Activated naive CD4-positive, alpha-beta T cell treated with anti-CD3 and anti-CD28 coated beads, Interleukin-2, amount 10 ng/mL, durations not matched to agents 7 days and 5 days (primary cell): ENCODE measurements around the gene BEST2.
A peak's percentile ranks its signal among the peaks of the same experiment; 100 is the strongest.
"Not testable (repeated sequence)": the region's sequence is repeated elsewhere in the genome, so short reads cannot be mapped to it uniquely, and the experiment has no call there.

ENCODE experiments used
- CTCF ChIA-PET: fragments of 350-600 bp; sonication (Branson Sonifier 250); formaldehyde crosslinking; loops from one replicate; lab custom pipeline; 2021; ENCODE audit warnings: antibody characterized with exemption; lab: Charles Lee
- DNase-seq: peaks from one replicate; pipeline ENCODE4 v3.0.0-alpha.2; 2020
- H3K27ac Mint-ChIP-seq: one replicate; pipeline ENCODE4 v1.8.0; 2021; ENCODE audit warnings: mild to moderate bottlenecking, moderate library complexity, mixed read lengths
- H3K27me3 Mint-ChIP-seq: one replicate; pipeline ENCODE4 v1.8.0; 2021; ENCODE audit warnings: mild to moderate bottlenecking, mixed read lengths
- H3K36me3 Mint-ChIP-seq: one replicate; pipeline ENCODE4 v1.8.0; 2021; ENCODE audit warnings: mixed read lengths
- H3K4me1 Mint-ChIP-seq: one replicate; pipeline ENCODE4 v1.8.0; 2021; ENCODE audit warnings: mixed read lengths
- H3K4me3 Mint-ChIP-seq: one replicate; pipeline ENCODE4 v1.8.0; 2021; ENCODE audit warnings: mild to moderate bottlenecking, moderate library complexity, mixed read lengths
- H3K9me3 Mint-ChIP-seq: one replicate; pipeline ENCODE4 v1.8.0; 2021; ENCODE audit warnings: mixed read lengths

The BEST2 gene

GRCh38 chr19:12751635-12752034, at the start of gene BEST2:
BEST2 (plus strand) TSS chr19:12751791; CDS start chr19:12752593, 802 bp downstream.
- peaks cover 5% of the 10 kb centered on the region for H3K4me1 Mint-ChIP-seq
- DNase-seq = no peak
- H3K4me3 Mint-ChIP-seq = no peak within 1 kb of the TSS
- peaks cover 12% of the 10 kb centered on the region for H3K9me3 Mint-ChIP-seq
- no peak within 1 kb of the TSS for H3K27ac Mint-ChIP-seq
- peaks cover 67% of the 10 kb centered on the region for H3K27me3 Mint-ChIP-seq
- peaks cover 18% of the 10 kb centered on the region for H3K36me3 Mint-ChIP-seq
- CTCF ChIA-PET = interaction anchor here (0.8 kb wide), 1 partner anchor 9 kb away, joined by 3 read pairs; no protein-coding TSS in a partner anchor

- Mint-ChIP-seq H3K36me3 (peaks cover 48% of the 10 kb centered on the region), H3K27me3 (no peaks in the 10 kb centered on the region), H3K9me3 (no peaks in the 10 kb centered on the region), H3K27ac (peak overlapping the region; percentile 11), H3K4me1 (peaks cover 2% of the 10 kb centered on the region), H3K4me3 (no peak overlapping the region)
- DNase-seq = no peak
- CTCF ChIA-PET = no interaction called here
Measured at GRCh38 chr19:12703046-12703445, 48.5 kb upstream of the BEST2 start.

GRCh38 chr19:12705169-12705568, 46.4 kb upstream of the BEST2 start:
- H3K4me3 Mint-ChIP-seq = no peak overlapping the region
- no peak for DNase-seq
- H3K9me3 Mint-ChIP-seq = no peaks in the 10 kb centered on the region
- H3K27ac Mint-ChIP-seq = no peak overlapping the region
- no peaks in the 10 kb centered on the region for H3K4me1 Mint-ChIP-seq
- no peaks in the 10 kb centered on the region for H3K27me3 Mint-ChIP-seq
- CTCF ChIA-PET = no interaction called here
- peaks cover 49% of the 10 kb centered on the region for H3K36me3 Mint-ChIP-seq

- no peaks in the 10 kb centered on the region for H3K27me3 Mint-ChIP-seq
- H3K4me1 Mint-ChIP-seq = no peaks in the 10 kb centered on the region
- no peaks in the 10 kb centered on the region for H3K9me3 Mint-ChIP-seq
- H3K36me3 Mint-ChIP-seq = peaks cover 53% of the 10 kb centered on the region
- CTCF ChIA-PET = no interaction called here
- no peak overlapping the region for H3K27ac Mint-ChIP-seq
- H3K4me3 Mint-ChIP-seq = no peak overlapping the region
- no peak for DNase-seq
Measured at GRCh38 chr19:12705654-12706331, 45.8 kb upstream of the BEST2 start.

- H3K4me3 Mint-ChIP-seq = no peak overlapping the region
- H3K27ac Mint-ChIP-seq = no peak overlapping the region
- DNase-seq = no peak
- H3K9me3 Mint-ChIP-seq = no peaks in the 10 kb centered on the region
- H3K27me3 Mint-ChIP-seq = no peaks in the 10 kb centered on the region
- peaks cover 57% of the 10 kb centered on the region for H3K36me3 Mint-ChIP-seq
- no peaks in the 10 kb centered on the region for H3K4me1 Mint-ChIP-seq
- CTCF ChIA-PET = no interaction called here
Measured at GRCh38 chr19:12706332-12706718, 45.3 kb upstream of the BEST2 start.

- H3K27me3 Mint-ChIP-seq = no peaks in the 10 kb centered on the region
- H3K4me3 Mint-ChIP-seq = no peak overlapping the region
- peaks cover 57% of the 10 kb centered on the region for H3K36me3 Mint-ChIP-seq
- CTCF ChIA-PET = interaction anchor here (1.4 to 2.3 kb wide), 3 partner anchors 49 to 87 kb away, joined by 3 to 6 read pairs (median 4); no protein-coding TSS in a partner anchor
- H3K4me1 Mint-ChIP-seq = no peaks in the 10 kb centered on the region
- H3K27ac Mint-ChIP-seq = no peak overlapping the region
- H3K9me3 Mint-ChIP-seq = no peaks in the 10 kb centered on the region
- DNase-seq = no peak
Measured at GRCh38 chr19:12708641-12709040, 43.0 kb upstream of the BEST2 start.

GRCh38 chr19:12711187-12711586, 40.4 kb upstream of the BEST2 start:
- CTCF ChIA-PET = interaction anchor here (0.9 kb wide), 1 partner anchor 137 kb away, joined by 3 read pairs; no protein-coding TSS in a partner anchor
- Mint-ChIP-seq H3K36me3 (peaks cover 54% of the 10 kb centered on the region), H3K4me1 (no peaks in the 10 kb centered on the region), H3K9me3 (no peaks in the 10 kb centered on the region), H3K27ac (no peak overlapping the region), H3K27me3 (no peaks in the 10 kb centered on the region), H3K4me3 (no peak overlapping the region)
- no peak for DNase-seq

GRCh38 chr19:12712077-12712476, 39.5 kb upstream of the BEST2 start:
- H3K9me3 Mint-ChIP-seq, H3K27ac Mint-ChIP-seq, H3K27me3 Mint-ChIP-seq, H3K4me1 Mint-ChIP-seq, CTCF ChIA-PET, H3K4me3 Mint-ChIP-seq: not testable (repeated sequence)
- peak; percentile 44 for DNase-seq
- H3K36me3 Mint-ChIP-seq = peaks cover 51% of the 10 kb centered on the region

- DNase-seq, H3K4me1 Mint-ChIP-seq, H3K4me3 Mint-ChIP-seq, H3K9me3 Mint-ChIP-seq, H3K27me3 Mint-ChIP-seq, H3K27ac Mint-ChIP-seq: not testable (repeated sequence)
- peaks cover 48% of the 10 kb centered on the region for H3K36me3 Mint-ChIP-seq
- CTCF ChIA-PET = interaction anchor here (1.4 to 6.0 kb wide), 3 partner anchors 29 to 47 kb away, joined by 3 to 35 read pairs (median 5); no protein-coding TSS in a partner anchor
Measured at GRCh38 chr19:12713304-12713703, 38.3 kb upstream of the BEST2 start.

- CTCF ChIA-PET = interaction anchor here (0.6 to 6.0 kb wide), 5 partner anchors 16 to 103 kb away, joined by 3 to 35 read pairs (median 3); partner anchors contain the start of gene TRIR
- no peak for DNase-seq
- Mint-ChIP-seq H3K27ac (no peak overlapping the region), H3K36me3 (peaks cover 52% of the 10 kb centered on the region), H3K4me1 (peaks cover 13% of the 10 kb centered on the region), H3K27me3 (no peaks in the 10 kb centered on the region), H3K9me3 (no peaks in the 10 kb centered on the region), H3K4me3 (no peak overlapping the region)
Measured at GRCh38 chr19:12715102-12715501, 36.5 kb upstream of the BEST2 start.

- DNase-seq = no peak
- Mint-ChIP-seq H3K36me3 (peaks cover 44% of the 10 kb centered on the region), H3K4me3 (no peak overlapping the region), H3K27me3 (no peaks in the 10 kb centered on the region), H3K4me1 (peaks cover 20% of the 10 kb centered on the region), H3K9me3 (no peaks in the 10 kb centered on the region), H3K27ac (no peak overlapping the region)
- CTCF ChIA-PET = interaction anchor here (0.7 to 6.0 kb wide), 8 partner anchors 15 to 132 kb away, joined by 3 to 35 read pairs (median 6); partner anchors contain the start of gene TRIR
Measured at GRCh38 chr19:12715929-12716328, 35.7 kb upstream of the BEST2 start.

GRCh38 chr19:12720296-12720695, 31.3 kb upstream of the BEST2 start:
- H3K9me3 Mint-ChIP-seq = no peaks in the 10 kb centered on the region
- H3K4me3 Mint-ChIP-seq = peak overlapping the region; percentile 99
- CTCF ChIA-PET = interaction anchor here (0.9 to 6.4 kb wide), 4 partner anchors 11 to 45 kb away, joined by 3 to 48 read pairs (median 6); partner anchors contain the start of gene TRIR
- peaks cover 30% of the 10 kb centered on the region for H3K36me3 Mint-ChIP-seq
- peaks cover 40% of the 10 kb centered on the region for H3K4me1 Mint-ChIP-seq
- peak overlapping the region; percentile 83 for H3K27ac Mint-ChIP-seq
- peaks cover 4% of the 10 kb centered on the region for H3K27me3 Mint-ChIP-seq
- no peak for DNase-seq

GRCh38 chr19:12720851-12721655, 30.5 kb upstream of the BEST2 start:
- peak overlapping the region; percentile 93 for H3K27ac Mint-ChIP-seq
- DNase-seq = peak; percentile 59
- peaks cover 4% of the 10 kb centered on the region for H3K27me3 Mint-ChIP-seq
- peak overlapping the region; percentile 99 for H3K4me3 Mint-ChIP-seq
- H3K9me3 Mint-ChIP-seq = no peaks in the 10 kb centered on the region
- H3K4me1 Mint-ChIP-seq = peaks cover 40% of the 10 kb centered on the region
- H3K36me3 Mint-ChIP-seq = peaks cover 25% of the 10 kb centered on the region
- CTCF ChIA-PET = interaction anchor here (1.1 to 6.4 kb wide), 5 partner anchors 12 to 45 kb away, joined by 3 to 48 read pairs (median 5); partner anchors contain the start of gene TRIR
